H9 (cell line): ENCODE results near the gene ADAM23. TPM values are rescaled to one million over a fixed set of nuclear protein-coding genes. Genes with fewer than 3 reads are reported as not detected.

Experiments
- DNase-seq: peaks from one replicate; pipeline ENCODE4 v3.0.0-alpha.2; 2017
- H2AFZ ChIP-seq: one replicate; pipeline ENCODE4 v1.6.1; 2013; ENCODE audit warnings: mild to moderate bottlenecking, low read length, control low read depth, moderate library complexity
- H2AK5ac ChIP-seq: 2 replicates; pipeline ENCODE4 v1.6.1; 2013; ENCODE audit warnings: low read length, control low read depth, mixed read lengths; ENCODE audit not compliant: insufficient read length
- H2BK120ac ChIP-seq: one replicate; pipeline ENCODE4 v1.6.1; 2013; ENCODE audit warnings: low read depth, mild to moderate bottlenecking, low read length, control low read depth, inconsistent platforms; ENCODE audit not compliant: poor library complexity, severe bottlenecking
- H2BK12ac ChIP-seq: 2 replicates; pipeline ENCODE4 v1.6.1; 2013; ENCODE audit warnings: low read length, control low read depth, mixed read lengths, low read depth; ENCODE audit not compliant: insufficient read length
- H2BK15ac ChIP-seq: 2 replicates; pipeline ENCODE4 v1.6.1; 2013; ENCODE audit warnings: low read depth, low read length, control low read depth
- H2BK20ac ChIP-seq: one replicate; pipeline ENCODE4 v1.6.1; 2013; ENCODE audit warnings: low read depth, mild to moderate bottlenecking, low read length, control low read depth, inconsistent platforms; ENCODE audit not compliant: poor library complexity, severe bottlenecking
- H2BK5ac ChIP-seq: 2 replicates; pipeline ENCODE4 v1.6.1; 2013; ENCODE audit warnings: low read length, control low read depth, mixed read lengths; ENCODE audit not compliant: insufficient read length
- H3K14ac ChIP-seq: 2 replicates; pipeline ENCODE4 v1.6.1; 2013; ENCODE audit warnings: low read length, control low read depth; ENCODE audit not compliant: insufficient read depth
- H3K18ac ChIP-seq: 2 replicates; pipeline ENCODE4 v1.6.1; 2013; ENCODE audit warnings: low read depth, mild to moderate bottlenecking, mixed read lengths, low read length, control low read depth; ENCODE audit not compliant: insufficient read length
- H3K23ac ChIP-seq: 2 replicates; pipeline ENCODE4 v1.6.1; 2013; ENCODE audit warnings: low read length, control low read depth, mixed read lengths, low read depth; ENCODE audit not compliant: insufficient read length
- H3K23me2 ChIP-seq: 2 replicates; pipeline ENCODE4 v1.6.1; 2013; ENCODE audit warnings: low read depth, mild to moderate bottlenecking, mixed read lengths, low read length, control low read depth; ENCODE audit not compliant: insufficient read length, poor library complexity, severe bottlenecking
- H3K27ac ChIP-seq: 2 replicates; pipeline ENCODE4 v1.5.1; 2013; ENCODE audit warnings: low read length, control low read depth, mixed read lengths, low read depth; ENCODE audit not compliant: insufficient read length
- H3K27me3 ChIP-seq: 2 replicates; pipeline ENCODE4 v1.6.1; 2013; ENCODE audit warnings: low read length, control low read depth, inconsistent platforms; ENCODE audit not compliant: insufficient read depth
- H3K4ac ChIP-seq: 2 replicates; pipeline ENCODE4 v1.6.1; 2013; ENCODE audit warnings: low read depth, mild to moderate bottlenecking, control low read depth, inconsistent platforms, low read length, moderate library complexity
- H3K4me1 ChIP-seq: 2 replicates; pipeline ENCODE4 v1.6.1; 2013; ENCODE audit warnings: low read length, control low read depth, inconsistent platforms; ENCODE audit not compliant: insufficient read depth
- H3K4me2 ChIP-seq: 2 replicates; pipeline ENCODE4 v1.6.1; 2013; ENCODE audit warnings: low read length, control low read depth, mixed read lengths; ENCODE audit not compliant: insufficient read length, insufficient read depth
- H3K56ac ChIP-seq: 2 replicates; pipeline ENCODE4 v1.6.1; 2013; ENCODE audit warnings: low read depth, mild to moderate bottlenecking, mixed read lengths, low read length, control low read depth; ENCODE audit not compliant: insufficient read length
- H3K79me1 ChIP-seq: 2 replicates; pipeline ENCODE4 v1.6.1; 2013; ENCODE audit warnings: low read depth, mild to moderate bottlenecking, moderate library complexity, low read length, control low read depth, inconsistent platforms; ENCODE audit not compliant: insufficient read depth, poor library complexity, severe bottlenecking
- H3K79me2 ChIP-seq: 2 replicates; pipeline ENCODE4 v1.6.1; 2013; ENCODE audit warnings: low read length, control low read depth, inconsistent platforms; ENCODE audit not compliant: insufficient read depth
- H3K9ac ChIP-seq: 2 replicates; pipeline ENCODE4 v1.6.1; 2013; ENCODE audit warnings: low read length, control low read depth, mixed read lengths; ENCODE audit not compliant: insufficient read length; ENCODE audit errors: extremely low read depth
- H3K9me3 ChIP-seq: one replicate; pipeline ENCODE4 v1.6.1; 2013; ENCODE audit warnings: low read depth, low read length, inconsistent platforms; ENCODE audit not compliant: control insufficient read depth
- H3T11ph ChIP-seq: one replicate; pipeline ENCODE4 v1.6.1; 2013; ENCODE audit warnings: mild to moderate bottlenecking, low read length, control low read depth, inconsistent platforms
- H4K20me1 ChIP-seq: one replicate; pipeline ENCODE4 v1.6.1; 2013; ENCODE audit not compliant: control insufficient read depth, insufficient read length, insufficient read depth
- H4K5ac ChIP-seq: 2 replicates; pipeline ENCODE4 v1.6.1; 2013; ENCODE audit warnings: low read depth, mild to moderate bottlenecking, mixed read lengths, low read length, control low read depth; ENCODE audit not compliant: insufficient read length
- H4K8ac ChIP-seq: replicated peaks from 2 replicates; pipeline ENCODE4 v1.6.1; 2013; ENCODE audit warnings: low read length, control low read depth, mixed read lengths, low read depth; ENCODE audit not compliant: insufficient read length
- H4K91ac ChIP-seq: 2 replicates; pipeline ENCODE4 v1.6.1; 2013; ENCODE audit warnings: low read depth, mild to moderate bottlenecking, moderate library complexity, mixed read lengths, low read length, control low read depth; ENCODE audit not compliant: insufficient read length
- H3K27ac Mint-ChIP-seq, 3 experiments: 2 replicates in 2 of 3; 3 replicates in 1 of 3; pipeline ENCODE4 v1.8.0; 2020 to 2021; ENCODE audit warnings: mixed read lengths in 3 of 3, mild to moderate bottlenecking in 1 of 3, moderate library complexity in 1 of 3
- H3K27me3 Mint-ChIP-seq: 2 replicates; pipeline ENCODE4 v1.8.0; 2021; ENCODE audit warnings: low read depth, mild to moderate bottlenecking, moderate library complexity, mixed read lengths
- H3K36me3 Mint-ChIP-seq, 3 experiments: 2 replicates in 2 of 3; 3 replicates in 1 of 3; pipeline ENCODE4 v1.8.0; 2020 to 2021; ENCODE audit warnings: low read depth in 3 of 3, mixed read lengths in 3 of 3; ENCODE audit not compliant: insufficient read depth in 1 of 3
- H3K4me1 Mint-ChIP-seq, 2 experiments: 2 replicates each; pipeline ENCODE4 v1.8.0; 2020; ENCODE audit warnings: mixed read lengths in 2 of 2
- H3K4me3 Mint-ChIP-seq, 2 experiments: 2 replicates in 1 of 2; 3 replicates in 1 of 2; pipeline ENCODE4 v1.8.0; 2020 to 2021; ENCODE audit warnings: mild to moderate bottlenecking in 2 of 2, mixed read lengths in 2 of 2, moderate library complexity in 1 of 2
- H3K9me3 Mint-ChIP-seq, 2 experiments: 2 replicates in 1 of 2; 3 replicates in 1 of 2; pipeline ENCODE4 v1.8.0; 2020; ENCODE audit warnings: mild to moderate bottlenecking in 2 of 2, mixed read lengths in 2 of 2, moderate library complexity in 1 of 2
- CTCF ChIP-seq: fragments of 200-600 bp; sonication (generic); conservative IDR thresholded peaks from 3 replicates; pipeline ENCODE4 v1.8.0; 2021; ENCODE audit warnings: antibody characterized with exemption, mild to moderate bottlenecking
- WGBS: extraction: QIAGEN DNeasy Blood & Tissue Kit; methylation state at CpG from one replicate; pipeline ENCODE4 v1.1.7; 2013; ENCODE audit warnings: missing lambda C conversion rate, low lambda C conversion rate, mixed read lengths; ENCODE audit not compliant: insufficient read length; ENCODE audit errors: extremely low coverage; 5-methylcytosine and 5-hydroxymethylcytosine counted together
- total RNA-seq: library from RNA; stranded (reverse); gene quantifications from 2 replicates; pipeline ENCODE4 v1.2.1, GENCODE V29; 2021

Gene ADAM23
- total RNA-seq, 1 experiment from 2014 or later = 21.4 TPM

GRCh38 chr2:206635015-206635414 is 191.7 kb downstream of the ADAM23 start:
- Mint-ChIP-seq H3K36me3 (no peaks in the 10 kb centered on the region), H3K9me3 (no peaks in the 10 kb centered on the region), H3K27ac (no peak overlapping the region), H3K4me1 (no peaks in the 10 kb centered on the region), H3K27me3 (peaks cover 7% of the 10 kb centered on the region), H3K4me3 (no peak overlapping the region)
- H2BK5ac ChIP-seq = no peak overlapping the region
- H3K14ac ChIP-seq = no peak overlapping the region
- H3T11ph ChIP-seq = no peak overlapping the region
- no peaks in the 10 kb centered on the region for H3K79me1 ChIP-seq
- TF ChIP-seq CTCF = no peak
- H3K56ac ChIP-seq = no peak overlapping the region
- H2BK12ac ChIP-seq = no peak overlapping the region
- H4K91ac ChIP-seq = no peak overlapping the region
- H3K23ac ChIP-seq = no peak overlapping the region
- no peaks in the 10 kb centered on the region for H3K23me2 ChIP-seq
- H4K8ac ChIP-seq = no peak overlapping the region
- H3K9ac ChIP-seq = no peak overlapping the region
- H4K20me1 ChIP-seq = no peaks in the 10 kb centered on the region
- H4K5ac ChIP-seq = no peak overlapping the region
- H3K4me2 ChIP-seq = no peak overlapping the region
- H2AFZ ChIP-seq = no peak overlapping the region
- no peaks in the 10 kb centered on the region for H3K4me1 ChIP-seq
- no peak overlapping the region for H3K18ac ChIP-seq
- DNase-seq = no peak
- H3K27ac ChIP-seq = no peak overlapping the region
- H2AK5ac ChIP-seq = no peak overlapping the region
- no peak overlapping the region for H2BK120ac ChIP-seq
- no peaks in the 10 kb centered on the region for H3K79me2 ChIP-seq
- peaks cover 2% of the 10 kb centered on the region; the same call in 1 of the 2 replicates for H3K27me3 ChIP-seq
- H3K9me3 ChIP-seq = no peaks in the 10 kb centered on the region
- no peak overlapping the region for H3K4ac ChIP-seq
- no peak overlapping the region for H2BK15ac ChIP-seq
- no peak overlapping the region for H2BK20ac ChIP-seq
- no CpG with 5 or more reads among the region's 1 CpG for WGBS
